NCI-H2171 (cell line): Measurements from ENCODE around the gene NKX2-4.
"Not testable (repeated sequence)": the region's sequence is repeated elsewhere in the genome, so short reads cannot be mapped to it uniquely, and the experiment has no call there.

ENCODE experiments used
- DNase-seq: peaks from one replicate; lab custom pipeline; 2025; lab: John Stamatoyannopoulos, UW

NKX2-4 gene

DNA sequence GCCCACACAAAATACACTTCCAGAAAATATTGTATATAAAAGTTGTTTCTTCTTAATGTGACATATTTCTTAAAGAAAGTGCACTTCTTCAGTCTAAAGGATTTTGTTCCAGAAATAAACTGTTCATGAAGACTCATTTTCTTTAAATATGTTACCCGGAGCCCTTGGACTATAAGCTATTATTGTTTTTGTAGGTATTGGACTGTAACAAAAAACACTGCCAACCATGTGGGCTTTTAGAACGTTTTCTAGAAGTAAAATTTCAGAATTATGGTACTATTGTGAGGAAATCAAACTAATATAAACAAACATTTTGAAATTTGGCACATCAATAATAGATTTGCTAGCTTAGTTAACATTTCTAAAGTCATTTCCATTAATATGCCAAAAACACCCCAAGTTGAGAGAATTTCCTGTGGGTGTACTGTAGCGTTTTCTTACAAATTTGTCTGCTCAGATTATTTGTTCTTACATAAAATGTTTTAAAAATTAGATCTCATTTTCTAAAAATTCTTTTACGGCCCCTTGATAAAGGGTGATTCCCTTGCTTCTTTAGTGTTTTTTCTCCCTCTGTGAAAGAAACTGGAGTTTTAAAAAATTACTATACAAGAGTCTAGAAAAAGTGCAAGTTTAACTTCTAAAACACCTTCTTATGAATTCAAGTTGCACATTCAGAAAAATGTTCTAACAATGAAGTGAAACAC is 3.4 kb downstream of the NKX2-4 start:
- DNase-seq = no peak

DNA sequence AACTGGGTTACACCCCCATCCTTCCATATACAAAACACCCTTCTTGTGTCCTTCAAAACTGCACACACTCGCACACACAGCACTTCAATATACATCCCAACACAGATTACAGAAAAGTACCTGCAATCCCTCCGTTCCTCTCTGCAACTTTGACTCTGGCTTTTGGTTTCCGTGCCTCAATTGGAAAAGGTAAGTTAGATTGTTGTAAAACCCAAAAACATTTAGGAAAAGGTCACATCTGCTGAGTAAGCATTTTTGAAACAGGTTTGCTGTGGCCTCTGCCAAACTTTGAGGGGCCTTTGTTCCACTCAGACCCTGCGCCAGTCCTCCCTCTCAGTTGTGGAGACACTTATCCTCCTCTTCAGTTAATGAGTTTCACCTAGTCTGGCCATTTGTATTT is 4.2 kb downstream of the NKX2-4 start:
- DNase-seq = no peak

DNA sequence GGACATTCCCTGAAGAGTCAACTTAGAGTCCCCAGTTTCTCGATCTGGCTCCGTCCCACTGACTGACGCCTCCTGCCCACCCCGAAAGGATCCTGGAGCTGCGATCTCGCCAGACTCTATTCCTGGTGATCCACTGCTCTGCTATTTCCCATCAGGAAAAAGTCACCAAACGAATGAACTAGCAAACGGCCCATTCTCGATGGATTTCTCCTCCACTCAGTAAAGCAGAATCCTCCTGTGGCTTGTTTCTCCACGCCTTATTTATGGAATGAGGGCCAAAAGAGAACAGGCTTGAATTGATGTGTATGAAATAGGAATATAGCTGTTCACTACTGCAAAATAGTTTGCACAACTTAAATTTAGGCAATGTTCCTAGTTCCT is 5.4 kb downstream of the NKX2-4 start:
- no peak for DNase-seq

DNA sequence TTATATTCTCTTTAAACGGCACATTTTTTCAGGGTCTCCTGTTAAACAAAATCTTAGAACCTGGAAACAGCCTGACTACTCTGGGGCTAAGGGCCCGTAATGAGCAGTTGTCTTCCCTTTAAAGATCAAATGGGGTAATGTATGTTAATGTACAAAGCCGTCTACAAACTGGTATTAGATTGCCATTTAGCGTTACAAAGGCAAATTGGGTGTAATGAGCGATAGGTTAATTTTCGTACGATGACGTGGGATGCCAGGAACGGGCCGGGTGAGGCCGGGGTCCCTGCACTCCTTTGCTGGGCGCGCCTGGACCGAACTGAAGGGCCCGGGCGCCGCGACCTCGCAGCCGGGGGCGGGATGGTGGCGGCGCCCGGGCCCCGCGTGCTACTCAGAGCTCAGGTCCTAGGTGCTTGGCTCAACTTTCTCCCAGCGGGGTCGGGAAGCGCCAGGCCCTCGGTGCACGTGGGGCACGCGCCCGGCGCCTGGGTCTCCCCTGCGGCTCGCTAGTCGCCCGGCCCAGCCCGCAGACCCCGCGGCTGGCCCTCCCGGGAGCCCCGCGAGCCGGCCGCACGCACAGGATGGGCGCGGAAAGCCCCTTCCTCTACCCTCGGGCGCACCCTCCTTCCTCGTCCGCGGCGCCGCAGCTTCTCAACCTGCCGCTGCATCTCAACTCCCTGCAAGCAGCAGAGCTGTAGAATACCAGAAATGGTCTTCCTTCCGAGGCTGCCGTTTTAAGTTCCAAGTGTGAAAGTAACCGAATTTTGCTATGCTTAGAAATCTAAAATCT is 5.9 kb downstream of the NKX2-4 start:
- DNase-seq = no peak

DNA sequence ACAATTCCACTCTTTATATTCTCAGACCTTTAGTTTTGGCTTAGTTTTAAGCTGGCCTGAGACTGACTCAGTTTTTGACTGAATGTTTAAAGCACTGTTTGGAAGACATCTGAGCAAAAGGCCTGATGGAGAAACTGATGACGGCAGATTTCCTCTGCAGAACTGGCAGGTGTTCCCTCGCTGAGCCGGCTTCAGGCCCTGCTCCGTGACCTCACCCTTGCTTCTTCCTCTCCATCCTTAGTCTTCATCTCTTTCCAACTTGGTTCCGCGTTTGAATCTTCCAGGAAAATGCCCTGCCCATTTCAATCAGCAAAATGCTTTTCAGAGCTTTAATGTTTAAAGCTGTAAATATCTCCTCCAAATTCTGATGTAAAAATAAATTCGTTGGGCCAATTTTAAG is 6.6 kb downstream of the NKX2-4 start:
- no peak for DNase-seq

DNA sequence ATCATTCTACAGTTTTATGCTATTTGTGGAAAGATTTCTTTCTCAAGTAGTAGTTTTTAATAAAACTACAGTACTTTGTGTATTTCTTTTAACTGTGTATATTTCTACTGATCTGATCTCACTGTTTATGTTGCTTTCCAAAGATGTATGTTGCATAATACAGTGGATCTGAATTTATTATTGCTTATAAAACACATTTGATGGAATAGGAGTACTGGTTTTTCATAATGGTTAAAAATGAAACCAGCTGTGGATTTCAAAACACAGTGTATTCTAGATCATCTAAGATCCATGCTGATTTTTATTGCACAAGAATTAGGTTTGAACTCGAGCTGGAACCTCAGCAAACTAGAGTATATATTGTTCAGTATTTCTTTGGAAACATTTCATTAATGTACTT is 8.0 kb downstream of the NKX2-4 start:
- DNase-seq = no peak

- DNase-seq = no peak
Measured at GRCh38 chr20:21388566-21388965, 8.8 kb downstream of the NKX2-4 start.

GRCh38 chr20:21387528-21387927 is 9.8 kb downstream of the NKX2-4 start:
- DNase-seq = no peak

DNA sequence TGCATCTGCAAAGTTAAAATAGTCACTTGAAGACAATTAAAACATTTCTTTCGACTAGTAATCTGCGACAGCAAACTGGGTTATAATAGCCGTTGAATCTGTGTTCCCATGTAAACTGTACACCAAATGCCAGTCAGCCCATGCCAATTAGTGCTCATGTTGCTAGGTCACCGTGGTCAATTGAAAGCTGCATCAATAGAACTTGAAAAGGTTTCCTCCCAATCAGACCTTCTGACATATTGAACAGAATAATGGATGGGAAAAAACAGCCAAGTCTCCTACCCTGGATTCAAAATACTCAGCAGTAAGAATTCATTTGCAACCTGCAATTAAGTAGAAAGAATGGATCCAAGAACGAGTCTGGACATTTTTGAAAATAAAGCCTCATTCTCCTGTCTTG is 11.2 kb downstream of the NKX2-4 start:
- DNase-seq = no peak

DNA sequence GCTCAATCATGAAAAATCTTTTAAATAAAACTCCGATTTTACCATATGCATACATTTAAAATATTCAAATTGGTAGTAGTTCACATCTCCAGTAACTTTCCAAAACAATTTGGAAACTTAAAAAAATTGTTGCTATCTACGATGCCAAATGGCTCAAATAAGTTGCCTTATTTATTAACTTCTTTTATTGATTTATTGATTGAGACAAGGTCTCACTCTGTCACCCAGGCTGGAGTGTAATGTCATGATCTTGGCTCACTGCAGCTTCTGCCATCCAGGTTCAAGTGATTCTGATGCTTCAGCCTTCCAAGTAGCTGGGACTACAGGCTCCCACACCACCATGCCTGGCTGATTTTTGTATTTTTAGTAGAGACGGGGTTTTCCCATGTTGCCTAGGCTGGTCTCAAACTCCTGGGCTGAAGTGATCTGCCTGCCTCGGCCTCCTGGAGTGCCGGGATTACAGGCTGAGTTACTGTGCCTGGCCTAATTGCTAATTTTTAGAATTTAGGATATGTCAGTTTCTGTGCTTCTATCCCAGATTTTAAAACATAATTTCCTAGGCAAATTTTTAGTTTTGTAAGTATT is 12.9 kb downstream of the NKX2-4 start:
- no peak for DNase-seq

DNA sequence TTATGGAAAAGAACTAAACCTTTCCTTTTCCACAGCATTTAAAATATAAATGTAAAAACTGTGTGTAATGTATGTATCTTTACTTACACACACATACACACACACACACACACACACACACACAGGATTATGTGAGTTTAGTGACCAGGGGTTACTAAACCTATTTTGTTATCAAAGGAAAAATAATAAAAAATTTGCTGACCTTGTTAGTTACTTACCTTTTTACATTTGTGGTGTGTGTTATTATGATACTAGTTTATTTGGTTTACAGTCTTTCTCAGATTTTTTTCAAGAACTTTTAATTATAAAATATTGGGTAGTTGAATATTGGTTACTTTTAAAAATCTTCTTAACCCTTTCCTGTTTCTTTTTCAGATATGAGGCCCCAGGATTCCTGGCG is 15.7 kb downstream of the NKX2-4 start:
- no peak for DNase-seq

DNA sequence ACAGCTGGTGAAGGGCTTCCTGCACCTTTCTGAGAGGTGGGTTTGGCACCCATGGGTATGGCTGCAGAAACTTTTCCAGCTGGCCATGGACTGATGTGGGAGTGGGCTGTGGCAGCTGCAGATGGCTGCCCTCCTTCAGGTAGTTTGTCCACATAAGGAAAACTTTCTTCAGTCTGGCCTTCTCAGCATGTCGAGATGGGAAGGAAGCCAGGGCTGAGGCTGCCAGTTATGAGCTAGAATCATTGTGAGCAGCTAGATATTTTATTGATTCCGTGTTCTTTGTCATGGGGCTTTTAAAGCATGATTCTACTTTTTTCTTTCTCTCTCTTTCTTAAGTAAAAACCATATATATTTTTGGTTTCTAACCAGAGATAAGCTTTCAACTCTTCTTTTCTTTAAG is 16.6 kb downstream of the NKX2-4 start:
- no peak for DNase-seq

GRCh38 chr20:21378259-21378658 is 19.1 kb downstream of the NKX2-4 start:
- DNase-seq = no peak

DNA sequence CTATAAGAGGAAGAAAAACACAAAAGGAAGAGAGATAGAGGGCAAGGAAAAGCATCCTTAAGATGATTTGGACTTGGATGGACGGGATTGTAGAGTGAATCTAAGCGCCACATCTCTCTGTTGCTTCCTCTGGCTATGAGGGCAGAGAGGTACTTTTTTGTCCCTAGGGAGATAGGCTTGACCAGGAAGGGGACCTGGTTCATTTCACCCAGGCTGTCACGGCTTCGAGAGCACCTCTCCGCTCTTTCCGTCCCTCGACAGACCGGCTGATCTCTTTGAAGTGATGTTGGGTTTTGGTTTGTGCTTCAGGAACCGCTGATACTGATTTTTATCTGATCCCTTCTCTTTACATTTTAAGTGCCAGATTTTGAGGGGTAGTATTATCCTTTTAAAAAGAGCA is 19.6 kb downstream of the NKX2-4 start:
- DNase-seq = no peak

- no peak for DNase-seq
Measured at GRCh38 chr20:21376626-21377025, 20.7 kb downstream of the NKX2-4 start.

DNA sequence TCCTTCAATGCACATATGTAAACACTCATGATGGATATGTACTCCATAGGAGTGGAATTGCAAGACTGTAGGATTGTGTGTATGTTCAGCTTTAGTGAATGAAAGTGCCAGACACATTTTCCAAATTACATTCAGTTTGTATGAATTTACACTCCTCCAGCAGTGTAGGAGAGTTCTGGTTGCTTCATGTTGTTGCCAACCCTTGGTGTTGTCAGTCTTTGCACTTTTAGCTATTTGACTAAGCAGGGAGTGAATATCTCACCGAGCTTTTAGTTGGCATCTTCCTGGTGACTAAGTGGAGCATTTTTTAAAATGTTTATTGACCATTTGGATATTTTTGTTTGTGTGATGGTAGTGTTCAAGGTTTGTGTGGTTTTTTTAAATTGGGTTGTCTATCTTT is 23.9 kb downstream of the NKX2-4 start:
- no peak for DNase-seq

GRCh38 chr20:21372016-21372415 is 25.3 kb downstream of the NKX2-4 start:
- no peak for DNase-seq

DNA sequence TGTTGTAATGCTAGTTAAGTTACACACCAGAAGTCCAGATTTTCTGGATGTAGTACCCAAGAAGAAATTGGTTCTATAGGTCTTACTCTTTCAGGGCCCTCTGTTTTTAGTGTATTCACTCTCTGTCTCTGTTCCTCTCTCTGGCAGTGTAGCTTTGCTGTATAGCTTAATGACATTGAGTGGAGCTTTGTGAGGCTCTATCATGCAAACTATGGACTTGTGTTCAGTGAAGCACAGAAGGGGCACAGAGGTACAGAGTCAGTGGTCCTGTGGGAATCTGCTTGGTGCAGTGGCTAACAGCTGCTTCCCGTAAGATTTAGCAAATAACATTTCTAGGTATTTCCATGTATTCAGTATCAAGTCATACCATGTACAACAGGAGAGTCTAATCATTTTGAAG is 26.1 kb downstream of the NKX2-4 start:
- DNase-seq = no peak

DNA sequence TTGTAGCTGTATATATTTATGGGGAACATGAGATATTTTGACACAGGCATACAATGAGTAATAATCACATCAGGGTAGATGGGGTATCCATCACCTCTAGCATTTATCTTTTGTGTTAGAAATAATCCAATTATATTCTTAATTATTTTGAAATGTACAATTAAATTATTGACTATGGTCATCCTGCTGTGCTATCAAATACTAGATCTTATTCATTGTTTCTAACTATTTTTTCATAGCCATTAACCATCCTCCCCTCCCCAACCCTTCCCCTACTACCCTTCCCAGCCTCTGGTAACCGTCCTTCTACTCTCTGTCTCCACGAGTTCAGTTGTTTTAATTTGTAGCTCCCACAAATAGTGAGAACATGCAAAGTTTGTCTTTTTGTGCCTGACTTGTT is 28.5 kb downstream of the NKX2-4 start:
- no peak for DNase-seq

GRCh38 chr20:21366273-21366672 is 31.1 kb downstream of the NKX2-4 start:
- not testable (repeated sequence) for DNase-seq

DNA sequence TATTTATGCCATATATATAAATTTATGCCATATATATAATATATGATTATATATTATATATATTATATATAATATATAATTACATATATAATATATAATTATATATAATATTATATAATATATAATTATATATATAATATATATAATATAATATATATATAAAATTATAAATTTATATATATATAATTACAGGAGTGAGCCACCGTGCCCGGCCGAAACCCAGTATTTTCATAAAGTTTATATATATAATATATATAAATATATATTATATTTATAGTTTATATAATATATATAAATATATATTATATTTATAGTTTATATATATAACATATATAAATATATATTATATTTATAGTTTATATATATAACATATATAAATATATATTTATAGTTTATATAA is 31.6 kb downstream of the NKX2-4 start:
- DNase-seq = no peak

GRCh38 chr20:21364413-21364812 is 32.9 kb downstream of the NKX2-4 start:
- DNase-seq = no peak

GRCh38 chr20:21361266-21361665 is 36.1 kb downstream of the NKX2-4 start:
- no peak for DNase-seq
